Erythroblast (primary cell): ENCODE data around the gene PTPRU.

Experiments
- GATA1 ChIP-seq: IDR thresholded peaks from 2 replicates; pipeline ENCODE4 v1.6.1; 2011; ENCODE audit warnings: low read depth, mild to moderate bottlenecking, control low read depth, low read length, moderate library complexity
- POLR2A ChIP-seq: IDR thresholded peaks from 2 replicates; pipeline ENCODE4 v1.6.1; 2011; ENCODE audit warnings: mild to moderate bottlenecking, low read length

DNA sequence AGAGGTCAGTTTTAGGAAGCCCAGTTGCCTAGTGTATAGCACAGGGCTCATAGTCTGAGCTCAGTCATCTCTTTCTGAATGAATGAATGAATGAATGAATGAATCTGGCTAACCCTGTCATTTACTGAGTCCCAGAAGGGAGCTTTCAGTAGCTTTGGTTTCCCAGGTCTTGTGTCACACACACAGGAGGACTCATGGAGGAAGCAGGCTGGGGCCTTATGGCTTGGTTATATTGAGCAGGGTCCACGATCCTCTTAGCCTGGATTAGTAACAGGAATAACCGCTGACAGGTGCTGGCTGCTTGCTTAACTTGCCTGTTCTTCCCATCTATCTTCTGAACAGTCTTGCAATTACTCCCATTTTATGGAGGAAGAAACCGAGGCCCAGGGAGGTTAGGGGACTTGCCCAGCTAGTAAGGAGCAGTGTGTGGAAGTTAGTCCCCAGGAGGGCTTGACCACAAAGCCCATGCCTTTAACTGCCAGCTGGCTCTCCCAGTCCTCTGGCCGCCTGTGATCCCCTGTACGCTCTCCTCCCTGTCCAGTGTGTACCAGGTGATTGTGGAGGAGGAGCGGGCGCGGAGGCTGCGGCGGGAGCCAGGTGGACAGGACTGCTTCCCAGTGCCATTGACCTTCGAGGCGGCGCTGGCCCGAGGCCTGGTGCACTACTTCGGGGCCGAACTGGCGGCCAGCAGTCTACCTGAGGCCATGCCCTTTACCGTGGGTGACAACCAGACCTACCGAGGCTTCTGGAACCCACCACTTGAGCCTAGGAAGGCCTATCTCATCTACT, 46.0 kb downstream of the PTPRU start:
- TF ChIP-seq POLR2A (no peak), GATA1 (no peak)
